Fibroblast of pulmonary artery (primary cell): ENCODE data around the gene SMURF1.

Source experiments
- DNase-seq: peaks from one replicate; pipeline ENCODE4 v3.0.0-alpha.2; 2010; ENCODE audit warnings: low read depth
- H3K4me3 ChIP-seq: replicated peaks from 2 replicates; pipeline ENCODE4 v1.5.1; 2011; ENCODE audit warnings: low read depth, mild to moderate bottlenecking, control low read depth, low read length, moderate library complexity
- CTCF ChIP-seq: IDR thresholded peaks from 2 replicates; pipeline ENCODE4 v1.5.1; 2011; ENCODE audit warnings: mild to moderate bottlenecking, control low read depth, low read length, inconsistent platforms; ENCODE audit errors: missing control alignments

The SMURF1 gene

GRCh38 chr7:99030951-99031350, 113.0 kb downstream of the SMURF1 start:
- DNase-seq, result no peak
- H3K4me3 ChIP-seq, result no peak overlapping the region
- TF ChIP-seq CTCF, result no peak

GRCh38 chr7:99030457-99030856, 113.5 kb downstream of the SMURF1 start:
- no peak for DNase-seq
- H3K4me3 ChIP-seq, result no peak overlapping the region
- no peak for TF ChIP-seq CTCF

GRCh38 chr7:99029466-99030435, 114.2 kb downstream of the SMURF1 start:
- TF ChIP-seq CTCF, result no peak
- DNase-seq, result peak; percentile 54
- no peak overlapping the region for H3K4me3 ChIP-seq

GRCh38 chr7:99028261-99028973, 115.5 kb downstream of the SMURF1 start:
- DNase-seq, result no peak
- no peak overlapping the region for H3K4me3 ChIP-seq
- no peak for TF ChIP-seq CTCF

- DNase-seq, result no peak
- no peak overlapping the region for H3K4me3 ChIP-seq
- TF ChIP-seq CTCF, result no peak
These were observed 116.1 kb downstream of the SMURF1 start for GRCh38 chr7:99027841-99028240.

- peak; percentile 66 for DNase-seq
- TF ChIP-seq CTCF, result no peak
- no peak overlapping the region for H3K4me3 ChIP-seq
These were observed 116.7 kb downstream of the SMURF1 start for GRCh38 chr7:99027241-99027640.
